Fibroblast of lung (primary cell): Measurements from ENCODE around the gene SLC26A6.

ENCODE experiments used
- EZH2 ChIP-seq: IDR thresholded peaks from 2 replicates; pipeline ENCODE4 v1.5.1; 2012; ENCODE audit warnings: low read length, control low read depth, mild to moderate bottlenecking; ENCODE audit errors: missing control alignments
- TF ChIP-seq, protein P1 (sequence below), 2 donors: IDR thresholded peaks in 1 of 2; conservative IDR thresholded peaks in 1 of 2; 1 replicate in 1 of 2; 2 replicates in 1 of 2; pipeline ENCODE4 v1.5.1; 2011 to 2012; ENCODE audit warnings: low read length in 2 of 2, control low read depth in 1 of 2, inconsistent platforms in 1 of 2, low read depth in 1 of 2, mild to moderate bottlenecking in 1 of 2

DNA sequence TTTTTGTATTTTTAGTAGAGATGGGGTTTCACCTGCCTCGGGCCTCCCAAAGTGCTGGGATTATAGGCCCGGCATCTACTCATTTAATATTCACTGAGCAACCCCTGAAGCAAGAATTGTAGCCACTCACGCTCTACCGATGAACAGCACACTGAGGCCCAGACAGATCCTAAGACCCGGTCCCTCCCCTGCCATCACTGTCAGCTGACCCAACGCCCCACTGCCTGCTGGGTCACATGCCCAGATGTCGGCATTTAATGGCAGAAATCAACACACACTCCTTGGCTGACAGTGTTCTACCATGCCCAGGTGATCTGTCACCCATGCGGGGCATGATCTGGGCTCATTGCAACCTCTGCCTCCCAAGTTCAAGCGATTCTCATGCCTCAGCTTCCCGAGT lies 10.5 kb downstream of the SLC26A6 start:
- TF ChIP-seq, protein P1, sequence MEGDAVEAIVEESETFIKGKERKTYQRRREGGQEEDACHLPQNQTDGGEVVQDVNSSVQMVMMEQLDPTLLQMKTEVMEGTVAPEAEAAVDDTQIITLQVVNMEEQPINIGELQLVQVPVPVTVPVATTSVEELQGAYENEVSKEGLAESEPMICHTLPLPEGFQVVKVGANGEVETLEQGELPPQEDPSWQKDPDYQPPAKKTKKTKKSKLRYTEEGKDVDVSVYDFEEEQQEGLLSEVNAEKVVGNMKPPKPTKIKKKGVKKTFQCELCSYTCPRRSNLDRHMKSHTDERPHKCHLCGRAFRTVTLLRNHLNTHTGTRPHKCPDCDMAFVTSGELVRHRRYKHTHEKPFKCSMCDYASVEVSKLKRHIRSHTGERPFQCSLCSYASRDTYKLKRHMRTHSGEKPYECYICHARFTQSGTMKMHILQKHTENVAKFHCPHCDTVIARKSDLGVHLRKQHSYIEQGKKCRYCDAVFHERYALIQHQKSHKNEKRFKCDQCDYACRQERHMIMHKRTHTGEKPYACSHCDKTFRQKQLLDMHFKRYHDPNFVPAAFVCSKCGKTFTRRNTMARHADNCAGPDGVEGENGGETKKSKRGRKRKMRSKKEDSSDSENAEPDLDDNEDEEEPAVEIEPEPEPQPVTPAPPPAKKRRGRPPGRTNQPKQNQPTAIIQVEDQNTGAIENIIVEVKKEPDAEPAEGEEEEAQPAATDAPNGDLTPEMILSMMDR (conservative IDR thresholded peaks at IDR 0.05 in 1 of 2, IDR thresholded peaks at IDR 0.05 in 1 of 2; ENCODE audit: low read depth in 1 of 2, low read length in 2 of 2) = no peak
- no peak for TF ChIP-seq EZH2
